VCaP (cell line): ENCODE results near the gene ZFP64.
A peak's percentile ranks its signal among the peaks of the same experiment; 100 is the strongest.

Source experiments
- H3K27ac ChIP-seq: fragments of 450-650 bp; 2 replicates; pipeline ENCODE4 v1.5.1; 2017
- TF ChIP-seq, protein P1 (sequence below): fragments of 450-650 bp; conservative IDR thresholded peaks from 2 replicates; pipeline ENCODE4 v1.5.1; 2017; ENCODE audit warnings: mild to moderate bottlenecking, moderate library complexity

The ZFP64 gene

DNA sequence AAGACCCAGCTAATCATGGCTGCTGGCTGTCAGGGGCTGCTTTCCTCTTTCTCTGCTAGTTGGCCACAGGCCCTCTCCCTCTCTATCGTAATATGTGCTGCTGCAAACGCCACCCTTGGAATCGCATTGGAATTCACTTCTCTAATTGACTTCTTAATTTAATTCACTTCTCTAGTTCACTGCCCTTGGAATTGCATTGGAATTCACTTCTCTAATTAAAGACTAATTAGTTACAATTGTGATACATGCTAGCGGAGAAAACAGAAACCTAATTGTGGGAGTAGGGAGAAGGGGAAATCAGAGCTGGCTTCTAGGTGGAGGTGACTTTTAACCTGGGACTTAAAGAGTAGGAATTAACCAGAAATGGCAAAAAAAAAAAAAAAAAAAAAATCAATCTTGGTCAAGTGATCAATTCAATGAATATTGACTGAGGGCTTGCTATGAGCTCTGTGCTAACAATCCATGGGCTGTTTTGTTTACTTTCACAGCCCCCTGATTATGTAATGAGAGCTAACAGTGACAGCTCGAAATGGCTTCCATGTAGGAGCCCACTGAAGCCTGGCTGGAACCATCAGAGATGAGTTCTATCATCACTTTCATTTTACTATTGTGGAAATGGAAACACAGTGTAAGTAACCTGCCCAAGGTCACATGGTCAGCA is 11.3 kb downstream of the ZFP64 start:
- no peak overlapping the region for H3K27ac ChIP-seq
- TF ChIP-seq, protein P1, sequence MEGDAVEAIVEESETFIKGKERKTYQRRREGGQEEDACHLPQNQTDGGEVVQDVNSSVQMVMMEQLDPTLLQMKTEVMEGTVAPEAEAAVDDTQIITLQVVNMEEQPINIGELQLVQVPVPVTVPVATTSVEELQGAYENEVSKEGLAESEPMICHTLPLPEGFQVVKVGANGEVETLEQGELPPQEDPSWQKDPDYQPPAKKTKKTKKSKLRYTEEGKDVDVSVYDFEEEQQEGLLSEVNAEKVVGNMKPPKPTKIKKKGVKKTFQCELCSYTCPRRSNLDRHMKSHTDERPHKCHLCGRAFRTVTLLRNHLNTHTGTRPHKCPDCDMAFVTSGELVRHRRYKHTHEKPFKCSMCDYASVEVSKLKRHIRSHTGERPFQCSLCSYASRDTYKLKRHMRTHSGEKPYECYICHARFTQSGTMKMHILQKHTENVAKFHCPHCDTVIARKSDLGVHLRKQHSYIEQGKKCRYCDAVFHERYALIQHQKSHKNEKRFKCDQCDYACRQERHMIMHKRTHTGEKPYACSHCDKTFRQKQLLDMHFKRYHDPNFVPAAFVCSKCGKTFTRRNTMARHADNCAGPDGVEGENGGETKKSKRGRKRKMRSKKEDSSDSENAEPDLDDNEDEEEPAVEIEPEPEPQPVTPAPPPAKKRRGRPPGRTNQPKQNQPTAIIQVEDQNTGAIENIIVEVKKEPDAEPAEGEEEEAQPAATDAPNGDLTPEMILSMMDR: no peak

GRCh38 chr20:52179331-52180179 is 12.0 kb downstream of the ZFP64 start:
- no peak overlapping the region for H3K27ac ChIP-seq
- TF ChIP-seq, protein P1: no peak

DNA sequence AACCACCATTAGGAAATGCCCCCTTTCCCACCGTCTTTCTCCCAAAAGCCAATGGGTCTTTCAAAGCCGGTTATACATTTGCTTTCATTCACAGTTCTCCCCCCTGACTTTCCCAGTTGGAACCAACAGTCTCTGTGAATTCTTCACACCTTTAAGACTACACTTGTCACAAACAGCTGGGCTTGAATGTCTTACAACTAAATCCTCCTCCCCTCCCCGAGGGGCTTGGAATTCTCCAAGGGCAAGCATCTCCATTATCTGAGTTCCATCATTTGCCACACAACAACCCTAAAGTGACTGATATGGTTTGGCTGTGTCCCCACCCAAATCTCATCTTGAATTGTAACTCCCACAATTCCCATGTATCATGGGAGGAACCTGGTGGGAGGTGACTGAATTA is 12.9 kb downstream of the ZFP64 start:
- TF ChIP-seq, protein P1: no peak
- H3K27ac ChIP-seq: no peak overlapping the region

DNA sequence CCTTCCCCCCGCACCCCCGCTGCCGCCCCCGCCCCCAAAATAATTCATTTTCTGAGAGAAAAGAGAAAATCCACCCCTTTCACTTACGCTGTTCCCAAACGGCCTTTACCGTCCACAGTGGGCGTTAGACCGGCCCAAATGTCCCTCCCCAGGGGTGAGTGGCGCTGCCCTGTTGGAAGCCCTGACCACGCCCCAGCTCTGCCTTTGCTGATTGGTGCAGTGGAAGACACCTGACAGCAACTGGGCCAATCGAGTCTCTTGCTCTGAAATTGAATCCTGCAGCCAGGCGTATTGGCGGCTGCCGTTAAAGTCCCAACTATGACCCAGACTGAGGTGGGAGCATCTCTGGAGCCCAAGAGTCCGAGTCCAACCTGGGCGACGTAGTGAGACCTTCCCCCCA is 15.7 kb downstream of the ZFP64 start:
- TF ChIP-seq, protein P1: no peak
- H3K27ac ChIP-seq: no peak overlapping the region

- TF ChIP-seq, protein P1: no peak
- H3K27ac ChIP-seq: no peak overlapping the region
These were observed 19.1 kb downstream of the ZFP64 start for GRCh38 chr20:52172392-52173047.

- H3K27ac ChIP-seq: no peak overlapping the region
- TF ChIP-seq, protein P1: no peak
These were observed 20.6 kb downstream of the ZFP64 start for GRCh38 chr20:52171025-52171424.

DNA sequence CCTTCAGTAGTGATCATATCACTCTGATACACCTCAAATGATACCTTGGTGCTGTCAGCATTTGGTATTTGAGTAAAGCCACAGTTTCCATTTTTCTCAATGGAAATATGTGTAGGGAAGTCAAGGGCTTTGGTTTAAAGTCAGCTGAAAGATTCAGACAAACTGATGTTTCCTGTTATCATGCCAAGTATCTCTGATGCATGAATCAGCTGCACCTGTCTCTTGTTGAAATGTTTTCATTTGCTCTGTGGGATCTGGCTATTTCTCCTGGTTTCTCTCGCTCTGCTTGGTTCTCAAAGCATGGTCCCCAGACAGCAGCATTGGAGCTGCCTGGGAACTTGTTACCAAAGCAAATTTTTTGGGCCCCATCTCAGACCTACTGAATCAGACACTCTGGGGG is 23.5 kb downstream of the ZFP64 start:
- H3K27ac ChIP-seq: peak overlapping the region; percentile 32; the same call in 1 of the 2 replicates
- TF ChIP-seq, protein P1: no peak
